K562 (cell line): ENCODE measurements around the gene GCHFR. TPM values are rescaled to one million over a fixed set of nuclear protein-coding genes. Genes with fewer than 3 reads are reported as not detected.

ENCODE experiments used
- ATF1 ChIP-seq, 2 experiments: fragments of 450-650 bp in 1 of 2; IDR thresholded peaks; 2 replicates each; pipeline ENCODE4 v1.6.1; 2016; ENCODE audit warnings: missing compliant biosample characterization in 1 of 2, missing genetic modification characterization in 1 of 2
- BRF1 ChIP-seq: IDR thresholded peaks from 3 replicates; pipeline ENCODE4 v1.6.1; 2011; ENCODE audit warnings: borderline replicate concordance, mild to moderate bottlenecking; ENCODE audit not compliant: insufficient read length; ENCODE audit errors: extremely low read depth
- CHCHD3 ChIP-seq: fragments of 250-450 bp; sonication (Bioruptor Pico); IDR thresholded peaks from 2 replicates; pipeline ENCODE4 v2.1.2; 2022; ENCODE audit warnings: mild to moderate bottlenecking
- CXXC5 ChIP-seq: fragments of 250-450 bp; sonication (Bioruptor Pico); IDR thresholded peaks from 2 replicates; pipeline ENCODE4 v1.8.0; 2022; ENCODE audit warnings: inconsistent platforms, mild to moderate bottlenecking, moderate library complexity
- DACH1 ChIP-seq: fragments of 450-650 bp; IDR thresholded peaks from 2 replicates; pipeline ENCODE4 v1.6.1; 2018; ENCODE audit not compliant: partially characterized antibody
- DNMT1 ChIP-seq: fragments of 450-650 bp; IDR thresholded peaks from 2 replicates; pipeline ENCODE4 v1.6.1; 2016; ENCODE audit warnings: antibody characterized with exemption, mild to moderate bottlenecking
- E2F4 ChIP-seq: sonication (generic); formaldehyde crosslinking; IDR thresholded peaks from 2 replicates; pipeline ENCODE4 v1.8.0; 2022; ENCODE audit warnings: mild to moderate bottlenecking, low read depth, missing genetic modification reagents
- FOXA1 ChIP-seq: fragments of 450-650 bp; IDR thresholded peaks from 2 replicates; pipeline ENCODE4 v1.6.1; 2016; ENCODE audit warnings: mild to moderate bottlenecking, borderline replicate concordance
- JUND ChIP-seq, 2 experiments: IDR thresholded peaks; 2 replicates in 1 of 2; 3 replicates in 1 of 2; pipeline ENCODE4 v1.6.1; 2011; ENCODE audit warnings: borderline replicate concordance in 2 of 2, low read depth in 2 of 2, low read length in 2 of 2, improper control_type of control experiment in 1 of 2, missing biosample characterization in 1 of 2, missing genetic modification characterization in 1 of 2, missing genetic modification reagents in 1 of 2
- MCM5 ChIP-seq: fragments of 450-650 bp; IDR thresholded peaks from 2 replicates; pipeline ENCODE4 v1.6.1; 2016; ENCODE audit warnings: low read depth
- PHF20 ChIP-seq: fragments of 450-650 bp; IDR thresholded peaks from 2 replicates; pipeline ENCODE4 v1.6.1; 2018; ENCODE audit not compliant: partially characterized antibody
- PRMT5 ChIP-seq: sonication (generic); formaldehyde crosslinking; IDR thresholded peaks from 2 replicates; pipeline ENCODE4 v1.5.0; 2020; ENCODE audit warnings: missing genetic modification reagents
- ZNF436 ChIP-seq: fragments of 250-450, 450-650 bp; sonication (Bioruptor Pico); formaldehyde crosslinking; IDR thresholded peaks from 2 replicates; pipeline ENCODE4 v1.7.0; 2020; ENCODE audit warnings: mild to moderate bottlenecking
- ZNF589 ChIP-seq: fragments of 200-800 bp; sonication (Bioruptor generic); IDR thresholded peaks from 2 replicates; pipeline ENCODE4 v1.6.1; 2016; ENCODE audit warnings: low read depth, missing genetic modification characterization, missing compliant biosample characterization
- ZNF696 ChIP-seq: fragments of 250-450 bp; sonication (Bioruptor Pico); conservative IDR thresholded peaks from 2 replicates; pipeline ENCODE4 v1.4.0; 2020; ENCODE audit warnings: mild to moderate bottlenecking, moderate library complexity
- ZNF707 ChIP-seq: fragments of 250-450 bp; sonication (Bioruptor Pico); conservative IDR thresholded peaks from 2 replicates; pipeline ENCODE4 v1.8.0; 2022; ENCODE audit warnings: inconsistent platforms, mild to moderate bottlenecking, moderate library complexity
- ZNF76 ChIP-seq: fragments of 250-450 bp; sonication (Bioruptor Pico); IDR thresholded peaks from 2 replicates; pipeline ENCODE4 v1.4.0; 2020; ENCODE audit warnings: mild to moderate bottlenecking, moderate library complexity, borderline replicate concordance
- polyA plus RNA-seq, 8 experiments: library from polyadenylated mRNA; depleted of rRNA in 4 of 8; stranded (reverse) in 5 of 8; unstranded in 3 of 8; fragments of >200 nt; fragmentation: Nextera tagmentation in 2 of 8; fragmentation: Illumina TruSeq in 1 of 8; extraction: Ambion mirVana in 2 of 8; extraction: Trizol in 1 of 8; gene quantifications; 2 replicates each; pipeline versions ENCODE4 v1.2.1 to v1.2.3, GENCODE V29; 2011 to 2014; ENCODE audit warnings: inconsistent platforms in 1 of 8, missing spikeins in 1 of 8
- total RNA-seq, 7 experiments: library from RNA; depleted of rRNA in 6 of 7; stranded (reverse); fragments of >200 nt in 6 of 7; fragmentation: Illumina TruSeq in 2 of 7; extraction: Trizol in 2 of 7; gene quantifications; 2 replicates each; pipeline versions ENCODE4 v1.2.1 to v1.2.3, GENCODE V29; 2011 to 2021; ENCODE audit warnings: low replicate concordance in 1 of 7
- TF ChIP-seq, protein P1 (sequence below), 2 experiments: fragments of 450-650 bp; formaldehyde crosslinking in 1 of 2; IDR thresholded peaks; 2 replicates each; pipeline versions ENCODE4 v1.4.0 to v1.6.1; 2014 to 2020; ENCODE audit warnings: mild to moderate bottlenecking in 2 of 2, borderline replicate concordance in 1 of 2, low read depth in 1 of 2

Gene GCHFR
- total and polyA plus RNA-seq, 9 of the 15 experiments (the other 6 are each of a cell fraction or from before 2014, with no cell fraction given): 8.7 to 83.5 (median 20.8) TPM

DNA sequence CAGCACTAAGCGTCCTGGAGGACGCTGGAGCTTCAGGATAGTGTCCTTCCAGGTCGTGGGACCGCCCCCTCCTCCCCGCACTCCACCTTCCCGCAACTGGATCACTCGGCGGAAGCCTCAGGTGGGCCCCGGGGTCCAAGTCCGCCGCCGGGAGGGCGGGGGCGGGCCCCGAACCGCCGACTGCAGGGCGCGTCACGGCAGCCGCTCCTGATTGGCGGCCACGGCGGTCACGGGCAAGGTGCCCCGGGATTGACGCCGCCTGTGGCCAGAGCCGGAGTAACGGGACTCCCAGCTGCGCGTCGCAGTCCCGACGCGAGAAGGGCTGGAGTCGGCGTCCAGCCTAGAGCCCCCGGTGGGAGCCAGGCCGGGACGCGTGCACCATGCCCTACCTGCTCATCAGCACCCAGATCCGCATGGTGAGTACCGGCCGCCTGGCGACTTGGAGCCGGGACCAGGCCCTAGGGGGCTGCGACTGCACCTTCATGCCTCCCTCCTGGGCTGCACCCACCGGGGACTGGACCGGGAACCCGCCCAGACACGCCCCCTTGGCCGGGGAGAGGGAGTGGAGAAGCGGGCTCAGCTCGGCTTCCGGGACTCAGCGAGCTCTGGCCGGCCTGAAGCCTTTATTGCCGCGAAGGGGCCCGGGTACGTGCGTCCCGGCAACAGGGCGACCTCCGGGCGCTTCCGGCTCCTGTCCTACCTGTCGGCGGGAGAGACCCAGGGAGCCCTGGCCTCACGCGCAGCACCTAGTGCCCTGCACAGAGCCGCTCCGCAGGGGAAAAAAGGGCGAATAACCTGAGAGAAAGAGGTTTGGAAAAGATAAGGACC, at the start of gene GCHFR (continued):
- TF ChIP-seq ZNF589 (CRISPR knock-in tag) (no peak), FOXA1 (no peak), PHF20 (peak; percentile 75), ZNF436 (CRISPR knock-in tag) (no peak), DACH1 (peak; percentile 57), E2F4 (no peak), ATF1 (CRISPR knock-in tag; IDR thresholded peaks at IDR 0.05) (peak; percentile 49), ATF1 (tag; IDR thresholded peaks at IDR 0.05) (peak; percentile 91), JUND (IDR thresholded peaks at IDR 0.05; ENCODE audit: borderline replicate concordance, low read depth, low read length) (peak; percentile 52), JUND (tag; IDR thresholded peaks at IDR 0.05; ENCODE audit: borderline replicate concordance, low read depth, low read length) (no peak), MCM5 (no peak), PRMT5 (CRISPR knock-in tag) (no peak), DNMT1 (no peak), ZNF707 (CRISPR knock-in tag) (no peak), ZNF696 (no peak), CXXC5 (peak; percentile 67), BRF1 (no peak), CHCHD3 (no peak), ZNF76 (0 out of 2 replicates have a peak, but pooled peaks have one; percentile 3)
- TF ChIP-seq, protein P1, sequence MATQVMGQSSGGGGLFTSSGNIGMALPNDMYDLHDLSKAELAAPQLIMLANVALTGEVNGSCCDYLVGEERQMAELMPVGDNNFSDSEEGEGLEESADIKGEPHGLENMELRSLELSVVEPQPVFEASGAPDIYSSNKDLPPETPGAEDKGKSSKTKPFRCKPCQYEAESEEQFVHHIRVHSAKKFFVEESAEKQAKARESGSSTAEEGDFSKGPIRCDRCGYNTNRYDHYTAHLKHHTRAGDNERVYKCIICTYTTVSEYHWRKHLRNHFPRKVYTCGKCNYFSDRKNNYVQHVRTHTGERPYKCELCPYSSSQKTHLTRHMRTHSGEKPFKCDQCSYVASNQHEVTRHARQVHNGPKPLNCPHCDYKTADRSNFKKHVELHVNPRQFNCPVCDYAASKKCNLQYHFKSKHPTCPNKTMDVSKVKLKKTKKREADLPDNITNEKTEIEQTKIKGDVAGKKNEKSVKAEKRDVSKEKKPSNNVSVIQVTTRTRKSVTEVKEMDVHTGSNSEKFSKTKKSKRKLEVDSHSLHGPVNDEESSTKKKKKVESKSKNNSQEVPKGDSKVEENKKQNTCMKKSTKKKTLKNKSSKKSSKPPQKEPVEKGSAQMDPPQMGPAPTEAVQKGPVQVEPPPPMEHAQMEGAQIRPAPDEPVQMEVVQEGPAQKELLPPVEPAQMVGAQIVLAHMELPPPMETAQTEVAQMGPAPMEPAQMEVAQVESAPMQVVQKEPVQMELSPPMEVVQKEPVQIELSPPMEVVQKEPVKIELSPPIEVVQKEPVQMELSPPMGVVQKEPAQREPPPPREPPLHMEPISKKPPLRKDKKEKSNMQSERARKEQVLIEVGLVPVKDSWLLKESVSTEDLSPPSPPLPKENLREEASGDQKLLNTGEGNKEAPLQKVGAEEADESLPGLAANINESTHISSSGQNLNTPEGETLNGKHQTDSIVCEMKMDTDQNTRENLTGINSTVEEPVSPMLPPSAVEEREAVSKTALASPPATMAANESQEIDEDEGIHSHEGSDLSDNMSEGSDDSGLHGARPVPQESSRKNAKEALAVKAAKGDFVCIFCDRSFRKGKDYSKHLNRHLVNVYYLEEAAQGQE (IDR thresholded peaks at IDR 0.05; ENCODE audit: borderline replicate concordance): 0 out of 2 replicates have a peak, but pooled peaks have one; percentile 24
- TF ChIP-seq, protein P1 (CRISPR knock-in tag; IDR thresholded peaks at IDR 0.05; ENCODE audit: low read depth): peak; percentile 60
